Measurements from ENCODE around the gene PRPF19. TPM values are rescaled to one million over a fixed set of nuclear protein-coding genes. Genes with fewer than 3 reads are reported as not detected.

PRPF19 gene
- total and polyA plus RNA-seq, 2 of the 13 experiments (the other 11 are each of a cell fraction or from before 2014, with no cell fraction given): 27.4 to 91.1 TPM

- in situ Hi-C loops (cut with HindIII; ENCODE audit: extremely low pct_ligation_motif_present, low pct_unique_long_range_greater_than_20kb) (no loop called here), intact Hi-C loops (cut with micrococcal nuclease; ENCODE audit: unreplicated experiment) (no loop called here)
- ChIA-PET CTCF (ENCODE audit: low intra/inter-chr PET ratio, low total read pairs) (no interaction called here), POLR2A (no interaction called here)
- no peaks in the 10 kb centered on the region for H3K9me3 ChIP-seq (ENCODE audit: low read length)
- no peaks in the 10 kb centered on the region for H4K20me1 ChIP-seq (ENCODE audit: insufficient read depth, low read length)
- H3K4me1 ChIP-seq (ENCODE audit: insufficient read depth, low read length): no peaks in the 10 kb centered on the region
- H3K27me3 ChIP-seq (ENCODE audit: control insufficient read depth in 1 of 2, insufficient read depth in 2 of 2, low read length in 2 of 2): peaks cover 0 to 24% of the 10 kb centered on the region in 2 experiments; a peak in 3 of 5 replicates
- no peaks in the 10 kb centered on the region for H3K36me3 ChIP-seq (replicated peaks in 1 of 2; ENCODE audit: control insufficient read depth in 1 of 2, insufficient read depth in 2 of 2, low read length in 2 of 2)
- no peak for DNase-seq (ENCODE audit: low spot score)
- 18% methylated on average over 5 of the region's 5 CpGs for WGBS (ENCODE audit: low lambda C conversion rate)
- no peak overlapping the region for H3K4me3 ChIP-seq (replicated peaks in 1 of 3; ENCODE audit: insufficient read depth in 1 of 3, low read depth in 2 of 3, low read length in 3 of 3)
- H3K4me2 ChIP-seq (ENCODE audit: low read depth, low read length): no peak overlapping the region
- H2AFZ ChIP-seq (ENCODE audit: low read length): no peak overlapping the region
- H3K9ac ChIP-seq (ENCODE audit: insufficient read depth, low read depth, low read length): no peak overlapping the region
- H3K79me2 ChIP-seq (ENCODE audit: insufficient read depth, low read length): no peaks in the 10 kb centered on the region
- TF ChIP-seq ZNF660 (CRISPR knock-in tag; IDR thresholded peaks at IDR 0.05; ENCODE audit: borderline replicate concordance, low read depth) (no peak), MTF2 (CRISPR knock-in tag; IDR thresholded peaks at IDR 0.05; ENCODE audit: borderline replicate concordance) (no peak), HOXA3 (CRISPR knock-in tag; IDR thresholded peaks at IDR 0.05) (no peak), ZSCAN9 (CRISPR knock-in tag; IDR thresholded peaks at IDR 0.05; ENCODE audit: borderline replicate concordance) (no peak), ZNF629 (CRISPR knock-in tag; conservative IDR thresholded peaks at IDR 0.05) (no peak), NFRKB (IDR thresholded peaks at IDR 0.05) (no peak), ATF5 (CRISPR knock-in tag; IDR thresholded peaks at IDR 0.05; ENCODE audit: low read depth) (no peak), ZNF761 (CRISPR knock-in tag; conservative IDR thresholded peaks at IDR 0.05) (no peak), NFE2L2 (IDR thresholded peaks at IDR 0.05; ENCODE audit: low read length) (no peak), NCOA2 (CRISPR knock-in tag; IDR thresholded peaks at IDR 0.05) (no peak), KMT2A (CRISPR knock-in tag; IDR thresholded peaks at IDR 0.05) (no peak), CSRNP2 (CRISPR knock-in tag; conservative IDR thresholded peaks at IDR 0.05; ENCODE audit: low read depth) (no peak), BRF2 (CRISPR knock-in tag; IDR thresholded peaks at IDR 0.05) (no peak), MYNN (CRISPR knock-in tag; IDR thresholded peaks at IDR 0.05; ENCODE audit: low read depth) (no peak), ZBTB7B (CRISPR knock-in tag; IDR thresholded peaks at IDR 0.05) (no peak), STAT5B (CRISPR knock-in tag; IDR thresholded peaks at IDR 0.05) (no peak)
- BruUV-seq (replicated peaks): no TSS peak
- no peak for ATAC-seq
- no peak for FAIRE-seq
- H3K27ac ChIP-seq (ENCODE audit: extremely low read length, insufficient read depth, low read length): no peak overlapping the region
Measured at GRCh38 chr11:60955571-60955970, 49.2 kb upstream of the PRPF19 start.

Measured in HepG2 (cell line).